HG03439 (cell line): ENCODE measurements around the gene OTUB2.

Experiments used
- ATAC-seq: cut with Tn5 transposase; IDR thresholded peaks from one replicate; pipeline ENCODE4 v1.9.1; 2021; ENCODE audit warnings: mild to moderate bottlenecking, moderate library complexity; ENCODE audit not compliant: unreplicated experiment

Gene OTUB2

DNA sequence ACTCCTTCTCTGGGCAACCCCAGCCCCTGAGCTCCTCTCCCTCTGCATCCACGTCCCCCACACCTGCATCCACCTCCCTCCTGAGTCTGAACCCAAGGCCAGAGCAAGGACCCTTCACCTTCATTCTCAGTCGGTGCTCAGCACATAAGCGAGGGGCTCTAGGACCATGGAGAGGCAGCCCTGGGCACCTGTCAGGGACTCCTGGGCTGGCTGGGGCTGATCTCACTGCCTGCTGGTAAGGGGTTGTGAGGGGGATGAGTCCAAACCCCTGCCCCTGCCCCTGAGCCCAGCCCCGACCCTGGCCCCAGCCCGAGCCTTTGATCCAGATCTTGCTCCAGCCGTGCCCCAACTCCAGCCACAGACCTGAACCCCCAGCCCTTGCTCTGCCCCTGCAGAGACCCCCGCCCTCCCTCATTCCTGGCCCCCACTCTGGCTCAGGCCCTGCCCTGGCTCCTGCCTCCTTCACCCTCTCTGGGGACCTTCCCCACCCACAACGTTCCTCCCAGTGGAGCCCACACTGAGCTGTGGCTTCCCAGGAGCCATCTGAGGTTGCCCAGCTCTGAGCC lies 29.9 kb upstream of the OTUB2 start:
- no peak for ATAC-seq

DNA sequence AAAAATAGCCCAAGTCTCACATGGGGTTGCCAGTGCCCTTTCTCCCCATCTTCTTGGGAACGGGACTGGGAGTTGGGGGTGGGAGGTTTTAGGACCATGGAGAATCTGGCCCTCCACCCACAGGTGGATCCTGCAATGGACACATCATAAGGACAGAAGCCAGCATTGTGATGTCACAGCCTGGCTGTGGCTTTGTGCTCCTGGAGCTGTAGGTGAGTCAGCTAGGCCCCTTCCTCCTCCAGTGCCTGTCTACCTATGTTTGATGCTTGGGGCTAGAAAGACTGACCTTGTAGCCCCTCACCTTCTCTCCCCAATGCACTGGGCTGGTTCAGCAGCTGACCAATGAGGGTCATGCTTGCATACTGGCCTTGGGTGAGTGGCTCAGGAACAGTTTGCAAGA lies 29.1 kb upstream of the OTUB2 start, which contains the start of gene CCDC197:
Gene CCDC197 (plus strand): TSS at position 220 of the 400 bp plus-strand sequence. CDS start 831 bp downstream, outside the sequence.
- no peak for ATAC-seq

DNA sequence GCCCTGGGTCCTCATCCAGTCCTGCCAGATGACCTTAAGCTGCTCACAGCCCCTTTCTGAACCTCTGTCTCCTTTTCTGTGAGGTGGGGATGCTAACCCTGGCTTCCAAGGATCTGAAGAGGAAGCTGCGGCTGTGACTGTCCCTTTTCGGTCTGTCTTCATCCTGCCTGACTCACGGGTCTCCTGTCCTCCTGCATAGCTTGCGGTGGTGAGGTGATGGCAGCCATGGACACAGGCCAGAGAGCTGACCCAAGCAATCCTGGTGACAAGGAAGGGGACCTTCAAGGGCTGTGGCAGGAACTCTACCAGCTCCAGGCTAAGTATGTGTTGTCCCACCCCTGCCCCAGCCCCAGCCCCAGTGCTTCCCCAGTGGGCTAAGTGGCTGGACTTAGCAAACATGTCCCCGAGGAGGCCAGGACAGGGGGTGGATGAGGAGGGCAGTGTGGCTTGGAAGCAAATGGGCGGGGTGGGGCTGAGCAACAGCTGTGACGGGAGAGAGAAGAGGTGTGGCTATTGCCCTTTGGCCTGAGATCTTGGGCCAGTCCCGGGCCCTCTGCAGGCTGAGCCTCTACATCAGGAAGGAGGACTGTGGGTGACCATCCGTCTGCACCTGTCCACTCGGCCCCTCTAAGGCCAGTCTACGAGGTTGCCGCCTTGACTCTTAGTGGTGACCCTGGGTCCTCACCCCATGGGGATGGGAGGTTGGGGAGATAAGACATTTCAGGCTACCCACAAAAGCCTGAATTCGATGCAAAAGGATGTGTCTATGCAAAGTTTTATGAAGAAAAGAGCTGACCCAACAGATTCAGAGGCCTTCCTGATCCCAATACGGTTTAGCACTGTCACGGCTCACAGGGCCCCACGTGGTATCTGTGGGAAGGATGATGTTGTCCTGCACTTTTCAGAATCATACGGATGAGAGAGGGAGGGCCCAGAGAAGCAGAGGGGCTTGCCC lies 27.9 kb upstream of the OTUB2 start:
- no peak for ATAC-seq

DNA sequence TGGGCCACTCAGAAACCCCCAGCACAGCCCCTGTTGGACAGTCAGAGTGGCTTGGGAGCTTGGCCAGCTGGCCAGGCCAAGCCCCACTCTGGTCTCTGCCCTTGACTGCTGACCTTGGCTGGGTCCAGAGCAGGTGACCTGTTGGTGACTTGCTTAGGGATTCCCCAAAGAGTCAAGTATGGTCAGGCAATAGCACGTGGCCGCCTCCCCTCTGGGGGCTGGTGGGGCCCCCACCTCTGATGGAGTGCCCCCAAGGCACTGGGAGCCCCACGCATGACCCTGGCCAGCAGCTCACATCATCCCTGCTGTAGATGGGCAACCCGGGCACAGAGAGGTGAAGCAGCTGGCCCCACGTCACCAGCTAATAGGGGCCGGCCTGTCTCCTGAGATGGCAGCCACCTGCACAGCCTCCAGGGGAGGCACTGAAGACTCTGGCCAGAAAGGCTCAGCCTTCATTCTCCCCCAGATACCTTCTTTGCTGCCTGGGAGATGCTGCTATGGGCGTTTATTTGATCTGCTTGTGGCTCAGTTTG lies 27.2 kb upstream of the OTUB2 start:
- ATAC-seq: no peak

DNA sequence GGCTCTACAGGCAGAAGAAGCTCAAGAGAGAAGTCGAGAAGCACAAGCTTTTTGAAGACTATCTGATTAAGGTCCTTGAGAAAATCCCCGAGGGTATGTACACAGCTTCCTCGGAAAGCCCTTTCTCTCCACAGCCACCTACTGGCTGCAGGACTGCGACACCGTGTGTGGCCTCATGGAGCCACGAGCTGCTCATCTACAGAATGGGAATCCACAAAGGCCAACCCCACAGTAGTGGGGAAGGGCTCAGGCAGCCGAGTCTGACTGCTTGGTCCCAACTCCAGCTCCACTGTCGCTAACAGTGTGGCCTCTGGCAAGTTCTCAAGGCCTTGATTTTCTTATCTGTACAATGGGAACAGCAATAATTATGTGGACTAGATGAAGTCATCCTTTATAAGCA lies 26.6 kb upstream of the OTUB2 start:
- ATAC-seq: no peak

DNA sequence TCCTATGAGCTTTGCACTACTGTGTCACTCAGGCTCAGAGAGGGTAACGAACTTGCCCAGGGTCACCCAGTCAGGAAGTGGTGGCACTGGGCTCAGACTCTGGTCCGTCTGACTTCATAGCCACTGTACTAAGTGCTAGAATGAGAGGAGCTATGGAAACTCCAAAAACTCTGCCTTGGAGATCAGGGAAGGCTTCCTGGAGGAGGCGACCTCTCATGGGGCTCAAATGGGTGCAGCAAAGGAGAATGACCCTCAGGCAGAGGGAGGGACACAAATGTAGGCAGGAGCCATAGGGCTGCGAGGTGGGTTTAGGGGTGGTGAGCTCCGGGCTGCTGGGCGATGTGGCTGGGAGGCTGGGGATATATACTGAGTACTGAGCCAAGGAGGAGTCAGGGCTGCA lies 25.9 kb upstream of the OTUB2 start:
- ATAC-seq: no peak

DNA sequence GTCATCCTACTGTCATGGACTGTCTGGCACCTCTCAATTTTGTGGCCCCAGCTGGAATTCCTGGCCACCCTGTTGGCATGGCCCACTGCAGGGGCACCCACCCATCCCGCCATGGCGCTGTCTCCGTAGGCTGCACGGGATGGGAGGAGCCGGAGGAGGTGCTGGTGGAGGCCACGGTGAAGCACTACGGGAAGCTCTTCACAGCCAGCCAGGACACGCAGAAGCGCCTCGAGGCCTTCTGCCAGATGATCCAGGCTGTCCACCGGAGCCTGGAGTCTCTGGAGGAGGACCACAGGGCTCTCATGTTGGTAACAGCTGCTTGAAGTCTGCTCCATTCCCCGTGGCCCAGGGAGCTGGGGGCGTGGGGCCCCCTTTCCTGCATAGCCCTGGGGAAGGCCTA lies 25.1 kb upstream of the OTUB2 start:
- ATAC-seq: no peak

DNA sequence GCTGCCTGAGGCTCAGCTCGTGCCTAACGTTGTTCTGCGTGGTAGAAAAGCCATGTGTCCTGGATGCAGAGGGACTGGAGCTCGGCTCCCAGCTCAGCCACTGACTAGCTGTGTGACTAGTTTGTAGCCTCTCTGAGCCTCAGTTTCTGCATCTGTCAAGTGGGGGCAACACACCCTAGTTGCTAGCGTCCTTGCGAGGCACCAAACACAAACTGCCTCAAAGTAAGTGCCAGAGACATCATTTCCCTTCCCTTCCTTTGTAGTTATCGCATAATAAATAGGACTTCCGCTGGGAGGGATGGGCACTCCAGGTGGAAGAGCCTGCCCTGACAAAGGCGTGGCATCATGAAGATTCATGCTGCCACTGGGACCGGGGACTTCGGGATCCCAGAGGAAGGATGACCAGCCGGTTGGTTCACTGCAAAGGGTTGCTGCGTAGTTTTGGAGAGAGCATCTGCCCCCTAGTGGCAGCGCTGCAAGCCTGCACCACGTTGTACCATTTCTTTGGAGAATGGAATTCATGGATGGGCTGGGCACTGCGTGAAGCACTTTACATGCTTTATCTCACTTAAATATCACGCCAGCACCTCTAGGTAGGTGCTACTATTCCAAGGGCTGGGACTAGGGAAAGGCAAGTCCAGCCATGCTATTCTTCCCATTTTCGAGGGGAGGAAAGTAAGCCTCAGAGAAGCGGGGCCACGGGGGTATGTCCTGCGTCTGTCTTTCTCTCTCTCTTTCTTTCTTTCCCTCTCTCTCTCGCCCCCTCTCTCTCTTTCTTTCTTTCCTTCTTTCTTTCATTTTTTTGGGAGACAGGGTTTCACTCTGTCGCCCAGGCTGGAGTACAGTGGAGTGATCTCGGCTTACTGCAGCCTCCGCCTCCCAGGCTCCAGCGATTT lies 24.4 kb upstream of the OTUB2 start:
- no peak for ATAC-seq

DNA sequence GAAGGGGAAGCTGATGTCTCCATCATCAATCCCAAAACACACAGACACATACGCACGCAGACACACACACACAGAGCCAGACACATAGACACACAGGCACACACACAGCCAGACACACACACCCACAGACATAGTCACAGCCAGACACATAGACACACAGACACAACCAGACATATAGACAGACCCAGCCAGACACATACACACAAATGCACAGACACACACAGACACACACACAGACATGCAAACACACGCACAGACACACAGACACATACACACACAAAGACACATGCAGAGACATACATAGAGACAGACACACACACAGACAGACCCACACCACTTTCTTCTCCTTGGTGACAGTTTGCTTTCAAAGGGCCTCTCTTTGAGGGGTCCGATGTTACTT lies 22.7 kb upstream of the OTUB2 start:
- no peak for ATAC-seq

DNA sequence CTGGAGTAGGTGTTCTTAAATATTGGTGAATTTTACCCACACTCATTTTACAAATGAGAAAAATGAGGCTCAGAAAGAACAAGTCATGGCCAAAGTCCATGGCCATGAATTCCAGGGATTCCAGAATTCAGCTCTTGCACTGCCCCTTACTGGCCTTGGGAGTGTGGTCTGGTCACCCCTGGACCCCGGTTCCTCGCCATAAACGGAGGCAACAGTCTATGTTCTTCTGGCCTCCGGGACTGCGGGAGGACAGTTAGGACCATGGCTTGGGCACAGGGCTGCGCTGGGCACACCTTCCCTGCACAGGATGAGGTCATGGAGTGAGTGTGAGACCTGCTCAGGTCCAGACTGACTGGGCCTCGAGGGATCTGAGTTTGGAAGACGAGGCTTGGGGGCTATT lies 22.1 kb upstream of the OTUB2 start:
- ATAC-seq: no peak

DNA sequence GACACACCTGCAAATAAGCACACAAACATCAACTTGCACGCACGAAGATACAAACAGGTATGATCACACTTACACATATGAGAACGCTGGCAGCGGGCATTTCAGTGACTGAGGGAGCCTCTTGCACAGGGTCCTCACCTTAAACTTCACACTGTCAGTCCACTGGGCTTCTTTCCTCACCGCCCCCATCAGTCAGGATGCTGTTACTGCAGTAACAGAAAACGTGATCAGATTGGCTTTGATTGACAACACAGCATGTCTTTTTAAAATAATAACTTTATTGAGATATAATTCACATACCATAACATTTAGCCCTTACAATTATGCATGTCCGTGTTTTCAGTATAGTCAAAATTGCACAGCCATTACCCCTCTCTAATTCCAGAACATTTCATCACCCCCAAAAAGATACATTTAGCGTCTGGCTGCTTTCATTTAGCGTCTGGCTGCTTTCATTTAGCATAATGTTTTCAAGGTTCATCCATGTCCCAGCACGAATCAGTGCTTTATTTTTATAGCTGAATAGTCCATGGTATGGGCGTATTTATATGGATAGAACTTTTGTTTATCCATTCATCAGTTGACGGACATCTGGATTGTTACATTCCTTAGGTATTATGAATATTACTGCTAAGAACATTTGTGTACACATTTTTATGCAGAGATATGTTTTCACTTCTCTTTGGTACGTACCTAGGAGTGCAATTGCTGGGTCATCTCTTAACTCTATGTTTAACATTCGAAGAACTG lies 20.6 kb upstream of the OTUB2 start:
- ATAC-seq: no peak

DNA sequence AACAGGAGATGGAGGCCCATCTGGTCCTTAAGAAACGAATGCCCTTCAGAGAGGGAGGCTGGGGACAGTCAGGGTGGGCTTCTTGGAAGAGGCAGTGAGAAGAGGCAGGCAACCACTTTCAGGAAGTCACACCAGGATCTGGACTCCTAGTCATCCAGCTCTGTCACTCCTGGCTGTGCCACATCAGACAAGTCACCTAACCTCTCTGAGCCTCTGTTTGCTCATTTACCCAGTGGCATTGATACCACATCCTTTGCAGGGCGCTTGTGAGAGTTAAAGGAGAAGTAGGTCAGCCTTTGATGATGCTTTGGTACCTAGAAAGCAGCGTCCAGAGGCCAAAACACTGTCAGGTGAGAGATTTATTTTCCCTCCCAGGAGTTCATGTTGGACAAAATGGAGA lies 17.9 kb upstream of the OTUB2 start:
- ATAC-seq: no peak

DNA sequence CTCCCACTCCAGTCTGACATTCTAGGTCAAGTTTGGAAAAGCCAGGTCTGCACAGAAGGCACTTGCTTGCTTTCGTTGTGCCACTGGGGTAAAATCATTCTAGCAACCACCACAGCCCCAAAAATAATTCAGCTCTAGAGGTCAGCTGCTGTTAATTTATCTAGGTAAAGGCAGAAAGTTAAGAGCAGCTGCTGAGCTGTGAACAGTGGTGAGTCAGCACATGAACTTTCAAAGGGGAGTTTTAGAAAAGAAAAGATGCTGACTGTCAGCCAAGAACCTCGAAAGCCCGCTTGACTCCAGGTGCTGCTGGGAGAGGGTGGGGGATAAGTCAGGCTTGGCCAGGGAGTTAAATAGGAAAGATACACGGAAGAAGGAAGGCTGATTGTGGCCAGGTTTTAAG lies 16.4 kb upstream of the OTUB2 start:
- no peak for ATAC-seq

DNA sequence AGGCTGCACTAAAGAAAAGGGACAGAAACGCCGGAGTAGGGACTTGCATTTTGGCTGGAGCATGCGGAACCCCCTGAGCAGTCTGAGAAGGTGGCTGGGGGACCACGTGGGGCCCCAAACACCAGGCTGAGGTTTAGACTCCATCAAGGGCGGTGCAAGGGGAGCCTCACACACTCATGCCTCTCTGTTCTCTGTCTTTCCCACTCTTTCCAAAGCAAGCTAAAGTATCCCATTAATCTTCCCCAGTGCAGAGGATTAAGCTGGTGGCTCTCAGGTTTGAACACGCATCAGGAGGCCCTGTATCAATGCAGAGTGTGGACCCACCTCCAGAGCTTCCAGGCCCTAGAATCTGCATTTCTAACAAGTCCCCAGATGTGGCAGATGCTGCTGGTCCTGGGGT lies 15.5 kb upstream of the OTUB2 start:
- no peak for ATAC-seq

DNA sequence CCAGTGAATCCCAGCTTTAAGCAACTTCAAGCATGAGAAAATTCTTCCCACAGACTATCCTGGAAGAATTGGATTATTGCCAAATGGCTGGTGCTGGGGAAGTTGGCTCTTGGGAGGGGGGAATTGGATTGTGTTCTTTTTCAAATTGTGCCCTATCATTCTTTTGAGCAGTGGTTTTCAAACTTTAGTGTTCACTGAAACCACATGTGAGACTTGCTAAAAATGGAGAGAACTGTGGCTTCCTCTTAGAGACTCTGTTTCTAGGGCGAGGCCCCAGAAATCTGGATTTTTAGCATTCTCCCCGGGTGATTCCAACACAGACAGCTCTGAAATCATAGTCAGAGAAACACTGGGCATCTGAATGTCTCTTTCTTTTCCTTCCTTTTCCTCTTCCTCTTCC lies 14.3 kb upstream of the OTUB2 start:
- ATAC-seq: no peak

DNA sequence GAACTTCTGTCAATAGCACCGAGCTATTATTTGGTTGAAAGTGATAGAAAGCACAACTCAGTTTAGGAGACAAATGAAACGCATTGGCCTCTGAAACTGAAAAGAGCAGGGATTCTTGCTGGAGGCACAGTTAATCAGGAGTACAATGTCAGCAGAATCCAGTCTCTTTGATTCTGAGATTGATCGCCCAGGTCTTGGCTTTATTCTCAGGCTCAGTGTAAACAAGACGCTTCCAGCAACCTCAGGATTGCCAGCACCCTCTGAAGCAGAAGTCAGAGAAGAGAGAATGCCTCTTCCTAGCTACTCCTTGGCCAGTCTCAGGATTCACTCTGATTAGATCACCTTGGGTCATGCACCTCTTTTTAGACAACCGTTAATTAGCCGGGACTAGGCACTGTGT lies 11.8 kb upstream of the OTUB2 start:
- ATAC-seq: no peak

DNA sequence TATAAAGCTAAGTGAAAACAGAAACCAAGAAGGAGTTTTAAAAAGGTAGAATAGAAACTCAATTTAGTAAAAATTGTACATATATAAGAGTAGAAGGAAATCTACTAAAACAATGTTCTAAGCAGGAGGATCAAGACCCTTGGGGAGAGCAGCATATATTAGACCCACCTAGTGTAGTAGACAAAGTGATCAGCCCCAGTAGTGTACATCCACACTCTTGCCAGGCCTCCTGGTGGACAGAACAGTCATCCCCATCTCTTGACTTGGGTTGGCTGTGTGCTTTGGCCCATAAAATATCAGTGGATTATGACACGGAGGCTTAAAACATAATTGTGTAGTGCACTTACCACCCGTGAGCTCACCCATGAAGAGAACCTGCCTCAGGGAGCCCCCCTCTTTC lies 10.9 kb upstream of the OTUB2 start:
- ATAC-seq: no peak

DNA sequence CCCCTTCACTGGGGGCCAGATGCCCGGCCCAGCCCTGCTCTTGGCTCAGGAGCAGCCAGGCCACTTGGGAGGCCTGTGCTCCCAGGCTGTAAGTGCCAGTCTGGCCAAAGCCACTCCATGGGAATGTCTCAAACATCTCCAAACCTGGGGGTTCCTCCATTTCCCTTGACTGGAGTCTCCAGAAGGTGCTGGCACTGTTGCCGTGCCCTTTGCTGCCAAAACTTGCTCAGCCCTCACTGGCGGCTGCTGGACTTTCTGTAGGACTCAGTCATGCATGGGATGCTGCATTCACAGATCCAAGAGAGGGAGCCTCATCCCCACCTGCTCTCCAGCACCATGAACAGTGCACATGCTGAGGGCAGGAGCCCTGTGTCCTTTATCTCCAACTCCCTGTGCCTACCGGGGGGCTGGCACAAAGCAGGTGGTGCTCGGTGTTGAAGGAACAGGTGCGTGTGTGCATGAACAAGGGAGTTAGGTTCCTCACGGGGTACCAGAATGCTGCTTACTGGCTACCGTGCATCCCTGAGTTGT lies 9.6 kb upstream of the OTUB2 start:
- ATAC-seq: no peak

DNA sequence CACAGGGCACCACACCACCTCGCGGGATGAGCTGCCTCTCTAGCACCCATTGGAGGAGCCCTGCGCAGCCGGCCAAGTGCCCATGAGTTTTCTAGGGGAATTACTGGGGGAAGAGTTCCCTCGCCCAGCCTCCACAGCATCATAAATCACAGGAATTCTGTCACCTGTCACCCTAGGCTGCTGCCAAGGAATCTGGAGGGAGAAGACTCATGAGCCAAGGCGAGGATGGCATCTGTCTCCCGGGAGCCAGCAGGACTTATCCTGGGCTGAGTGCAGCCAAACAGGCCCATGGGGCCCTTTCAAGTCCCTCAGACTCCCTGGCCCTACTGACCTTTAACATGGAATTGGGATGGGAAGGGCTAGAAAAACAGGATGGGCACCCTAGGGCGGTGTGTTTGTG lies 7.8 kb upstream of the OTUB2 start:
- ATAC-seq: no peak

DNA sequence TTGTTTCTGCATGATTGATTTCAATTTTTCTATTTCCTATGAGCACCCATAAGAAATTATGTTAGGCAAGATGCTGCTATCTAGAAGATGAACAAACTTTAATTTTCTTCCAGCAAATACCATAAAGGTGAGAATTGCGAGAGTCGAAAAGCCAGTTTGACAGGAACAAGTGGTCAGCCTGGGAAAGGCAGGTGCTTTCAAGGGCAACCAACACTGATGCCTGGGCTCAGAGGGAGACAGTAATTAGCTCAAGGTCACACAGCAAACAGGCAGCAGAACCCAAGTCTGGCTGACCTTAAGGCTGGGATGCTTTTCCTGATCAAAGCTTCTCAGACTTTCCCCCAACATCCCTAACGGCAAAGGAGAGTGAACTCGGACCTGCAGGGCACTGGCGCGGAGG lies 6.8 kb upstream of the OTUB2 start:
- no peak for ATAC-seq
